GM12874 (cell line): ENCODE results near the gene BABAM2.

Experiments used
- CTCF ChIP-seq: IDR thresholded peaks from 2 replicates; pipeline ENCODE4 v1.5.1; 2011; ENCODE audit warnings: low read depth, mild to moderate bottlenecking, control low read depth, low read length, moderate library complexity; ENCODE audit not compliant: insufficient read depth

BABAM2 gene

GRCh38 chr2:28128281-28128950 is 237.9 kb downstream of the BABAM2 start:
- TF ChIP-seq CTCF: no peak

DNA sequence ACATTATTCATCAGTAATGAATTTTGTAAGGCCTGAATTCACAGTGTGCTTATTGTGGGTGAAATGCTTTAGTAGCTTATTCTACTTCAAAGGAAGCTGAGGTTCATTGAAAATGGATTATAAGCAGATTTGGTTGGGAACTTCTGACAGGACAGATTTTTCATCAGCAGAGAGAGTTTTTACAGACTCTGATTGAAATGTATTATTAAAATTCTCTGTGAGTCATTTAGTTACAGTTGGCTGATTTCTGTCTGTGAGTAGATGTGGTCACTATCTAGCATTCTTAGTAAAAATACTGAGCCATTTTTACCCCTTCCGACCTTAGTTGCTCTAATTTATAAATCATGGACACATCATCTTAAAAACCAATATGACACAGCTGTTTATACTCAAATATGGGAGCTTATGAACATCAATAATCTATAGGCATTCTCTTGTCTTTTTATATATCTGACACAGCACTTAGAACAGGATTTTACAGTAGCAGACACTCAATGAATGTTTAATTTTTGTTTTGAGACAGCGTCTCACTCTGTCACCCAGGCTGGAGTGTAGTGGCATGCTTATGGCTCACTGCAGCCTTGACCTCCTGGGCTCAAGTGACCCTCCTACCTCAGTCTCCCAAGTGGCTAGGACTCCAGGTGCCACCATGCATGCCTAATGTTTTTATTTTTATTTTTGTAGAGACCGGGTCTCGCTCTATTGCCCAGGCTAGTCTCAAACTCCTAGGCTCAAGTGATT is 239.6 kb downstream of the BABAM2 start:
- TF ChIP-seq CTCF: no peak

GRCh38 chr2:28133778-28134177 is 243.2 kb downstream of the BABAM2 start:
- TF ChIP-seq CTCF: no peak

DNA sequence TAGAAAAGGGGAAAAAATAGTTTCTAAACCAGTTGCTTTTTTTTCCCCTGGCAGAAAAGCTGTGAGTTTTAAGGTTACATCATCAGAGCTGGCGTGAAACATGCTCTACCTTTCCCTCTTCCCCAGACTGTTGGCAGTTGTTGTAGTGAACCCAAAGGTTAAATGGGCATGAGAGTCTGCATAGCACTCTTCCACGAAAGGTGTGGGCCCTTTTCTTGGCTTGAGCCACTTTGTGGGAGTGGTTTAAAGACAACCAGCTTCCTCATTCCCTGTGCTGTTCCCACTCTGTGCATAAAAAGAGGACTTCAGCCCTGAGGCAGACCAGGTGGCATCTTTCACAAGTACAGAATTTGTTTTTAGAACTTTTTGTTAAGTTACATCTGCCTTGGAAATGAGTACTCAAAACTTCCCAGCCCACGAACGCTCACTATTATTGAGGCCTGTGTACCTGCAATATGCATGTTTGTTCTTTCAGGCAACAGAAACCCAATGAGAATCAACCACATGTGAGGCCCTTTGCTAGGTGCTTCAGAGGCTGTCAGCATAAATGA is 243.8 kb downstream of the BABAM2 start:
- no peak for TF ChIP-seq CTCF

DNA sequence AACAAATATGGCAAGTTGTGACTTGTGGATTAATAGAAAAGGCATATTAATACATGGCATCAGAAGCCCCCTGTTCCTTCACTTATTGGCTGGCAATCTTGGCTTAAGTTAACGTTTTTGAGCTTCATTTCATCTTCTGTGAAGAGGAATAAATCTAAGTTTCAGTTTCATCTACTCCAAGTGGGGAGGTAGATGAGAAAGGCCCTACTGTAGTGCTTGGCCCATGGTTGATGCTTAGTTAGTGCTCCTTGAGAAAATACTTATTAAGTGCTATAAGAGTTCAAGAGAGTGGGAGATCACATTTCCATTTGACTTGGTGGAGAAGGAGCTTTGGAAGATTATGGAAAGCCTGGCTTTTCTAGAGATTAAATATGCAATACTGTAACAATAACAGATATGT is 244.3 kb downstream of the BABAM2 start:
- no peak for TF ChIP-seq CTCF

DNA sequence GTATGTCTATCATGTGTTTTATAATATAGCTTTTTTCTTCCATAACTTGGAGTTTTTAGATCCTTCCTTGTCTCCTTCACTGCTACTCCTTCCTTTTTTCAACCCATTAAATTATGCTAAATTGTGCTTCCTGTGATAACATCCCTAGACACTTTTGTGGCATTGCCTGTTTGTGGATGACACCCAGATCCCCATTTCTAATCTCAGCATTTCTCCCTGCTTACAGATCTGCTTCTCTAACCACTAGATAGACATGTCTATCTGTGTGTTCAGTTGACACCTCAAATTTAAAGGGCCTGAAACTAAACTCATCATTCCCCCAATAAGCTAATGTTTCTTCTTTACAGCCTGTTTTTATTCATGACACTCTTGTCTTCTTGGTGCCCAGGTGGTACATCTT is 244.8 kb downstream of the BABAM2 start:
- TF ChIP-seq CTCF: no peak

DNA sequence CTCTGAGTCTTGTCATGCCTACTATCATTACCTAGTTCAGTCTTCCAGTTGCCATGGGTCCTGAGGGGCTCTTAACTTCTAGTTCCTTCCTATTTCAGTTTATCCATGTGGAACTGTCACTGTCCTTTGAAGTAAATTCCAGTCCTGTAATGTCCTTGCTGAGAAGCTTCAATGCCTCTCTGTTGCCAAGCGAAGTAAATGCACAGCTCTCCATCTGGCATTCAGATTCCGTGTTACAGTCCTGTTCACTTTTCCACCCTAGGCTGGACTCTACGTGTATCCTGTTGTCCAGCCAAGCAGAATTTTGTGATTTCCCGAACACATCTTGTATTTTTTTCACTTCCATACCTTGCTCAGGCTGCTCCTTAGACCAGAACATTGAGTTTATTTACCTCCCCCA is 245.3 kb downstream of the BABAM2 start:
- no peak for TF ChIP-seq CTCF
